ENCODE measurements around the gene CFAP61.

Gene CFAP61

DNA sequence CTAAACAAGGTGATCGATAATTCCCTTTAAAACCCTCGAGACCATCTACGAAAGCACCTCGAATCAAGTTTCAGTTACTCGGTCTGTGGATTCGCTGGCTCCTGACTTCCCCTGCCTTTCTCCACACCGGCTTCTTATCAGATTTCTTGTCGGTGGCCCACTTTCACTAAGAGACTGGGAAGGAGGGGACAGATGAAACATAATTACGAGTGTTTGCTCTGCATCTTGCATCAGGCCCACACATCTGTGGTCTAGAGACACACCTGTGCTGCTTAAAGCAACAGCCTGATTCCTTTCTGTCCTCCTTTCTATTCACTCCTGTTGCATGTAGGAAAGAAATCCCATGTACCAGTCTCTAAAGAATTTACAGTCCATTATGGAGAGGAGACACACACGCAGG, 353.3 kb downstream of the CFAP61 start:
- no peak for DNase-seq

GRCh38 chr20:20406306-20406705, 354.0 kb downstream of the CFAP61 start:
- DNase-seq = no peak

DNA sequence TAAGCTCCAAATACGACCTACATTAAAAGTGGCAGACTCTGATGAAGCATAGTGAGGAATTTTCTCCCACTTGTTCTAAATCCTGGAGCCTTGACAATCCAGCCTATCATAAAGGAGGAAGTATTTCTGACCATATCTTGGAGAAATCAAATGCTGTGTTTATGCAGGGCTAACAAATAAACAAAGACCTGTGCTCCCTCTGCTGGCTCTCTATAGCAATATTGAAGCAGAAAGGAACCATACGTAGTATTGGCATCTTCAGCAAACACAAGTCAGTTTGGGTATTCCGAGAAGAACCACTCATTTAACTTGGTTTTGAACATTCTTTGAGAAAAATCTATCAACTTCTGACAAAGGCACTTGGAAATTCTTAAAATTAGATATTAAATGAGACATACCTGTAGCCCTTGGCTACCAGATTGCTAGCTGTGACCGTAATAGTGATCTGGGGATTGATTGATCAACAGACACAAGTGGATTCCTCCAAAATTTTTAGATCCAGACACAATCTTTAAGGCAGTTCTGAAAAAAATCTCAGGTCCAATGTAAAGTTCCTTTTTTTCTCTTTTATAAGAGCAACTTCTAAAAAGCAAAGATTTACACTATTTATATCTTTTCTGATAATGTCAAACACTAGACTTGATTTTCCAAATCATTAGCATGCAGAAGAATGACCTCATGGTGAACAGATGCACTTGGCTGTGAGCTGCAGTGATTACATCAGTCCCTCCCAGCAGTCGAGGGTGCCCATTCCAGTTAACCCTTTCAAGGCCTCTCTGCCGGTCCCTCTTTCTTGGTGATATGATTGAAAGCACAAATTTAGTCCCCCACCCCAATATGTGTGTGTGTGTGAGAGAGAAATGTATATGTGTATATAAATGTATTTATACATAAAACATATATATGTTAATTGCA, 355.8 kb downstream of the CFAP61 start:
- no peak for DNase-seq

DNA sequence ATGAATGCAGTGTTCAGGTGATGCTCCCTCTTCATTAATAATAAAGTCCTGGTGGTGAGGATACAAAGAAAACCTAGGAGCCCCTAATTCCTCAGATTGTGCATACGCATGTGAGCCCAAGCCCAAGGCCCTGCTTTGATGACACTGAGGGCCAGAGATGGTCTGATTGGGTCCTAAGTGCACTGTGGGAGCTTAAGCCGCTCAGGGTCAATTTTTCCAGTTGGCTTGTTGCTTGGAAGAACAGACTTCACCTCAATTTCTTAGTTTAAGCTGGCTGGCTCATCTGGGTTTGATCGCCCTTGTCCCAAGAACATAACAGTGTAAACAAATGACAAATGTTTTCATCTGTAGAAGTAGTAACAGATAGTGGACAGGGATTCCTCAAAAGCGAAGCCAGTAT, 357.0 kb downstream of the CFAP61 start:
- no peak for DNase-seq

All from stimulated activated CD4-positive, alpha-beta T cell treated with anti-CD3 and anti-CD28 coated beads, Interleukin-2, amount 100 ng/mL, for 24 hours (primary cell).